ELF-1 (cell line): ENCODE measurements around the gene SETMAR.
"Not testable (repeated sequence)": the region's sequence is repeated elsewhere in the genome, so short reads cannot be mapped to it uniquely, and the experiment has no call there.

Source experiments
- DNase-seq: peaks from one replicate; pipeline ENCODE4 v3.0.0-alpha.2; 2016; ENCODE audit warnings: low read depth, low spot score

SETMAR gene

GRCh38 chr3:4303187-4304123 is at the start of gene SETMAR:
SETMAR (plus strand) TSS chr3:4303369; CDS start chr3:4303371, 2 bp downstream.
- DNase-seq: peak; percentile 91

- no peak for DNase-seq
Measured at GRCh38 chr3:4261406-4261805, 41.8 kb upstream of the SETMAR start.

- DNase-seq: no peak
Measured at GRCh38 chr3:4264040-4264439, 39.1 kb upstream of the SETMAR start.

- DNase-seq: no peak
Measured at GRCh38 chr3:4270720-4271119, 32.4 kb upstream of the SETMAR start.

GRCh38 chr3:4271834-4272233 is 31.3 kb upstream of the SETMAR start:
- DNase-seq: no peak

GRCh38 chr3:4279516-4280105 is 23.6 kb upstream of the SETMAR start:
- DNase-seq: no peak

- DNase-seq: no peak
Measured at GRCh38 chr3:4281991-4282390, 21.2 kb upstream of the SETMAR start.

GRCh38 chr3:4284865-4285264 is 18.3 kb upstream of the SETMAR start:
- no peak for DNase-seq

GRCh38 chr3:4289044-4289443 is 14.1 kb upstream of the SETMAR start:
- DNase-seq: no peak

- DNase-seq: no peak
Measured at GRCh38 chr3:4290272-4290893, 12.8 kb upstream of the SETMAR start.

GRCh38 chr3:4292301-4292700 is 10.9 kb upstream of the SETMAR start:
- DNase-seq: no peak

- DNase-seq: no peak
Measured at GRCh38 chr3:4294616-4295327, 8.4 kb upstream of the SETMAR start.

- DNase-seq: not testable (repeated sequence)
Measured at GRCh38 chr3:4296454-4296853, 6.7 kb upstream of the SETMAR start.

GRCh38 chr3:4297486-4297885 is 5.7 kb upstream of the SETMAR start:
- no peak for DNase-seq

- DNase-seq: no peak
Measured at GRCh38 chr3:4302747-4303146, 422 bp upstream of the SETMAR start.

GRCh38 chr3:4305210-4305609 is 2.0 kb downstream of the SETMAR start:
- not testable (repeated sequence) for DNase-seq

GRCh38 chr3:4306091-4306490 is 2.9 kb downstream of the SETMAR start:
- DNase-seq: no peak

GRCh38 chr3:4306860-4307259 is 3.7 kb downstream of the SETMAR start:
- no peak for DNase-seq

GRCh38 chr3:4309491-4310128 is 6.4 kb downstream of the SETMAR start:
- no peak for DNase-seq

GRCh38 chr3:4310971-4311370 is 7.8 kb downstream of the SETMAR start:
- no peak for DNase-seq

GRCh38 chr3:4311496-4311895 is 8.3 kb downstream of the SETMAR start:
- no peak for DNase-seq
